ENCODE measurements around the gene HDAC4. TPM values are rescaled to one million over a fixed set of nuclear protein-coding genes. Genes with fewer than 3 reads are reported as not detected.

The HDAC4 gene
- polyA plus RNA-seq, 1 donor from 2014 or later: 2.8 TPM

GRCh38 chr2:239201884-239202283 is 198.9 kb downstream of the HDAC4 start:
- Mint-ChIP-seq H3K4me3 (no peak overlapping the region), H3K9me3 (no peaks in the 10 kb centered on the region), H3K27ac (no peak overlapping the region), H3K27me3 (no peaks in the 10 kb centered on the region), H3K4me1 (peaks cover 1 to 8% (median 5%) of the 10 kb centered on the region in 3 donors), H3K36me3 (peaks cover 6% of the 10 kb centered on the region)

- no peaks in the 10 kb centered on the region for H3K9me3 Mint-ChIP-seq
- peaks cover 7% of the 10 kb centered on the region for H3K36me3 Mint-ChIP-seq
- H3K27ac Mint-ChIP-seq: no peak overlapping the region
- no peak overlapping the region for H3K4me3 Mint-ChIP-seq
- peaks cover 1 to 8% (median 5%) of the 10 kb centered on the region in 3 donors for H3K4me1 Mint-ChIP-seq
- no peaks in the 10 kb centered on the region for H3K27me3 Mint-ChIP-seq
Observed at GRCh38 chr2:239201531-239201876, 199.3 kb downstream of the HDAC4 start.

GRCh38 chr2:239200646-239201530 is 199.9 kb downstream of the HDAC4 start:
- no peak overlapping the region for H3K27ac Mint-ChIP-seq
- H3K4me1 Mint-ChIP-seq: peaks cover 1 to 5% (median 4%) of the 10 kb centered on the region in 3 donors
- no peaks in the 10 kb centered on the region for H3K27me3 Mint-ChIP-seq
- H3K36me3 Mint-ChIP-seq: peaks cover 10% of the 10 kb centered on the region
- no peak overlapping the region for H3K4me3 Mint-ChIP-seq
- H3K9me3 Mint-ChIP-seq: no peaks in the 10 kb centered on the region

- Mint-ChIP-seq H3K27me3 (no peaks in the 10 kb centered on the region), H3K36me3 (peaks cover 9% of the 10 kb centered on the region), H3K9me3 (no peaks in the 10 kb centered on the region), H3K4me1 (peaks cover 0 to 2% (median 1%) of the 10 kb centered on the region in 3 donors), H3K27ac (no peak overlapping the region), H3K4me3 (no peak overlapping the region)
Observed at GRCh38 chr2:239199041-239199768, 201.6 kb downstream of the HDAC4 start.

- no peaks in the 10 kb centered on the region for H3K9me3 Mint-ChIP-seq
- H3K27me3 Mint-ChIP-seq: no peaks in the 10 kb centered on the region
- no peak overlapping the region for H3K4me3 Mint-ChIP-seq
- peaks cover 0 to 2% (median 1%) of the 10 kb centered on the region in 3 donors for H3K4me1 Mint-ChIP-seq
- H3K27ac Mint-ChIP-seq: no peak overlapping the region
- peaks cover 9% of the 10 kb centered on the region for H3K36me3 Mint-ChIP-seq
Observed at GRCh38 chr2:239198221-239198620, 202.6 kb downstream of the HDAC4 start.

GRCh38 chr2:239197146-239197545 is 203.7 kb downstream of the HDAC4 start:
- Mint-ChIP-seq H3K36me3 (peaks cover 9% of the 10 kb centered on the region), H3K27me3 (no peaks in the 10 kb centered on the region), H3K4me3 (no peak overlapping the region), H3K4me1 (peaks cover 0 to 2% (median 0%) of the 10 kb centered on the region in 3 donors), H3K27ac (peak overlapping the region in 1 of 3 donors; percentile 45), H3K9me3 (no peaks in the 10 kb centered on the region)

- H3K36me3 Mint-ChIP-seq: peaks cover 9% of the 10 kb centered on the region
- H3K4me1 Mint-ChIP-seq: peaks cover 0 to 2% (median 0%) of the 10 kb centered on the region in 3 donors
- no peak overlapping the region for H3K4me3 Mint-ChIP-seq
- no peaks in the 10 kb centered on the region for H3K9me3 Mint-ChIP-seq
- H3K27me3 Mint-ChIP-seq: no peaks in the 10 kb centered on the region
- no peak overlapping the region for H3K27ac Mint-ChIP-seq
Observed at GRCh38 chr2:239196474-239197021, 204.3 kb downstream of the HDAC4 start.

- no peak overlapping the region for H3K27ac Mint-ChIP-seq
- H3K4me3 Mint-ChIP-seq: no peak overlapping the region
- no peaks in the 10 kb centered on the region for H3K9me3 Mint-ChIP-seq
- H3K27me3 Mint-ChIP-seq: no peaks in the 10 kb centered on the region
- H3K36me3 Mint-ChIP-seq: peaks cover 9% of the 10 kb centered on the region
- H3K4me1 Mint-ChIP-seq: peaks cover 0 to 2% (median 0%) of the 10 kb centered on the region in 3 donors
Observed at GRCh38 chr2:239195992-239196391, 204.8 kb downstream of the HDAC4 start.

- no peak overlapping the region for H3K27ac Mint-ChIP-seq
- no peaks in the 10 kb centered on the region for H3K27me3 Mint-ChIP-seq
- peaks cover 9% of the 10 kb centered on the region for H3K36me3 Mint-ChIP-seq
- H3K9me3 Mint-ChIP-seq: no peaks in the 10 kb centered on the region
- H3K4me3 Mint-ChIP-seq: no peak overlapping the region
- H3K4me1 Mint-ChIP-seq: peaks cover 0 to 2% (median 0%) of the 10 kb centered on the region in 3 donors
Observed at GRCh38 chr2:239195318-239195871, 205.4 kb downstream of the HDAC4 start.

GRCh38 chr2:239194731-239195317 is 206.0 kb downstream of the HDAC4 start:
- Mint-ChIP-seq H3K27me3 (no peaks in the 10 kb centered on the region), H3K9me3 (no peaks in the 10 kb centered on the region), H3K36me3 (peaks cover 9% of the 10 kb centered on the region), H3K27ac (no peak overlapping the region), H3K4me1 (peaks cover 0 to 2% (median 0%) of the 10 kb centered on the region in 3 donors), H3K4me3 (no peak overlapping the region)

- H3K4me1 Mint-ChIP-seq: peaks cover 0 to 2% (median 0%) of the 10 kb centered on the region in 3 donors
Observed at GRCh38 chr2:239193925-239194677, 206.7 kb downstream of the HDAC4 start.

GRCh38 chr2:239193401-239193811 is 207.4 kb downstream of the HDAC4 start:
- no peak overlapping the region for H3K27ac Mint-ChIP-seq
- peaks cover 0 to 2% (median 0%) of the 10 kb centered on the region in 3 donors for H3K4me1 Mint-ChIP-seq

More at GRCh38 chr2:239193925-239194677, 206.7 kb downstream of the HDAC4 start:
- Mint-ChIP-seq H3K4me3 (peak overlapping the region in 1 of 4 donors; percentile 23), H3K36me3 (peaks cover 9% of the 10 kb centered on the region), H3K27me3 (no peaks in the 10 kb centered on the region), H3K27ac (no peak overlapping the region), H3K9me3 (no peaks in the 10 kb centered on the region)

GRCh38 chr2:239192975-239193374 is 207.8 kb downstream of the HDAC4 start:
- no peak overlapping the region for H3K4me3 Mint-ChIP-seq
- peaks cover 0 to 3% (median 0%) of the 10 kb centered on the region in 3 donors for H3K9me3 Mint-ChIP-seq
- peaks cover 0 to 2% (median 0%) of the 10 kb centered on the region in 3 donors for H3K4me1 Mint-ChIP-seq
- H3K36me3 Mint-ChIP-seq: peaks cover 11% of the 10 kb centered on the region
- H3K27ac Mint-ChIP-seq: no peak overlapping the region
- no peaks in the 10 kb centered on the region for H3K27me3 Mint-ChIP-seq

More at GRCh38 chr2:239193401-239193811, 207.4 kb downstream of the HDAC4 start:
- H3K27me3 Mint-ChIP-seq: no peaks in the 10 kb centered on the region
- peaks cover 0 to 3% (median 0%) of the 10 kb centered on the region in 3 donors for H3K9me3 Mint-ChIP-seq
- H3K36me3 Mint-ChIP-seq: peaks cover 9% of the 10 kb centered on the region
- H3K4me3 Mint-ChIP-seq: no peak overlapping the region

- H3K4me1 Mint-ChIP-seq: peaks cover 0 to 2% (median 0%) of the 10 kb centered on the region in 3 donors
- H3K27me3 Mint-ChIP-seq: no peaks in the 10 kb centered on the region
- H3K4me3 Mint-ChIP-seq: no peak overlapping the region
- H3K9me3 Mint-ChIP-seq: peaks cover 0 to 3% (median 0%) of the 10 kb centered on the region in 3 donors
- H3K36me3 Mint-ChIP-seq: peaks cover 10% of the 10 kb centered on the region
- no peak overlapping the region for H3K27ac Mint-ChIP-seq
Observed at GRCh38 chr2:239192456-239192855, 208.4 kb downstream of the HDAC4 start.
